HepG2 (cell line): ENCODE data around the gene VCPKMT. TPM values are rescaled to one million over a fixed set of nuclear protein-coding genes. Genes with fewer than 3 reads are reported as not detected.

Source experiments
- ARHGAP35 ChIP-seq: sonication (generic); formaldehyde crosslinking; IDR thresholded peaks from 2 replicates; pipeline ENCODE4 v1.9.0; 2022; ENCODE audit warnings: mild to moderate bottlenecking, inconsistent platforms, moderate library complexity, missing genetic modification reagents, borderline replicate concordance
- BCL6 ChIP-seq: IDR thresholded peaks from 2 replicates; pipeline ENCODE4 v1.6.1; 2016; ENCODE audit warnings: missing genetic modification reagents, missing compliant biosample characterization
- BRF2 ChIP-seq: sonication (generic); formaldehyde crosslinking; IDR thresholded peaks from 2 replicates; pipeline ENCODE4 v1.8.1; 2022; ENCODE audit warnings: mild to moderate bottlenecking, missing genetic modification reagents
- DRAP1 ChIP-seq: IDR thresholded peaks from 2 replicates; pipeline ENCODE4 v1.6.1; 2016; ENCODE audit warnings: missing genetic modification reagents, missing compliant biosample characterization
- ELF3 ChIP-seq: IDR thresholded peaks from 2 replicates; pipeline ENCODE4 v1.6.1; 2016; ENCODE audit warnings: missing genetic modification reagents, missing compliant biosample characterization
- GTF3A ChIP-seq: sonication (generic); formaldehyde crosslinking; conservative IDR thresholded peaks from 2 replicates; pipeline ENCODE4 v1.4.0; 2020; ENCODE audit warnings: mild to moderate bottlenecking, missing genetic modification reagents
- MTA3 ChIP-seq: sonication (generic); formaldehyde crosslinking; IDR thresholded peaks from 2 replicates; pipeline ENCODE4 v1.4.0; 2020; ENCODE audit warnings: missing genetic modification reagents
- MZF1 ChIP-seq: sonication (generic); formaldehyde crosslinking; IDR thresholded peaks from 2 replicates; pipeline ENCODE4 v1.8.1; 2023; ENCODE audit warnings: mild to moderate bottlenecking, missing genetic modification reagents, borderline replicate concordance
- NFE2L1 ChIP-seq: sonication (generic); formaldehyde crosslinking; IDR thresholded peaks from 2 replicates; pipeline ENCODE4 v1.4.0; 2020; ENCODE audit warnings: missing genetic modification reagents, mild to moderate bottlenecking, borderline replicate concordance
- POLR2G ChIP-seq: fragments of 200-400 bp; formaldehyde crosslinking; IDR thresholded peaks from 2 replicates; pipeline ENCODE4 v1.6.1; 2018; ENCODE audit warnings: mild to moderate bottlenecking, low read depth, low read length, moderate library complexity
- SOX5 ChIP-seq: IDR thresholded peaks from 2 replicates; pipeline ENCODE4 v1.6.1; 2016; ENCODE audit warnings: borderline replicate concordance
- TAF1 ChIP-seq: sonication (generic); formaldehyde crosslinking; IDR thresholded peaks from 2 replicates; pipeline ENCODE4 v1.4.0; 2020; ENCODE audit warnings: missing genetic modification reagents
- TCF7 ChIP-seq: sonication (generic); IDR thresholded peaks from 2 replicates; pipeline ENCODE4 v1.6.1; 2016; ENCODE audit warnings: antibody characterized with exemption, low read depth
- TERF1 ChIP-seq: sonication (generic); formaldehyde crosslinking; IDR thresholded peaks from 2 replicates; pipeline ENCODE4 v1.8.0; 2022; ENCODE audit warnings: mild to moderate bottlenecking, missing genetic modification reagents, moderate library complexity
- ZBTB20 ChIP-seq: sonication (generic); formaldehyde crosslinking; IDR thresholded peaks from 2 replicates; pipeline ENCODE4 v1.8.1; 2023; ENCODE audit warnings: missing genetic modification reagents, low read depth, mild to moderate bottlenecking, borderline replicate concordance
- ZEB1 ChIP-seq: IDR thresholded peaks from 2 replicates; pipeline ENCODE4 v1.6.1; 2012; ENCODE audit warnings: mild to moderate bottlenecking, low read depth, inconsistent platforms; ENCODE audit not compliant: insufficient replicate concordance
- ZFY ChIP-seq: sonication (generic); formaldehyde crosslinking; IDR thresholded peaks from 2 replicates; pipeline ENCODE4 v1.4.0; 2020; ENCODE audit warnings: missing genetic modification reagents
- ZKSCAN5 ChIP-seq: sonication (generic); formaldehyde crosslinking; IDR thresholded peaks from 2 replicates; pipeline ENCODE4 v1.5.1; 2020; ENCODE audit warnings: mild to moderate bottlenecking, missing genetic modification reagents
- ZNF207 ChIP-seq: fragments of 450-650 bp; IDR thresholded peaks from 2 replicates; pipeline ENCODE4 v1.6.1; 2016; ENCODE audit warnings: antibody characterized with exemption, borderline replicate concordance
- ZNF256 ChIP-seq: sonication (generic); formaldehyde crosslinking; conservative IDR thresholded peaks from 2 replicates; pipeline ENCODE4 v1.4.0; 2020; ENCODE audit warnings: missing genetic modification reagents
- ZNF430 ChIP-seq: sonication (generic); formaldehyde crosslinking; IDR thresholded peaks from 2 replicates; pipeline ENCODE4 v1.9.0; 2021; ENCODE audit warnings: mild to moderate bottlenecking, missing genetic modification reagents
- ZNF460 ChIP-seq: sonication (generic); formaldehyde crosslinking; IDR thresholded peaks from 2 replicates; pipeline ENCODE4 v1.5.1; 2020; ENCODE audit warnings: missing genetic modification reagents, mild to moderate bottlenecking, borderline replicate concordance
- ZNF549 ChIP-seq: sonication (generic); formaldehyde crosslinking; IDR thresholded peaks from 2 replicates; pipeline ENCODE4 v1.5.0; 2020; ENCODE audit warnings: missing genetic modification reagents
- ZNF605 ChIP-seq: sonication (generic); formaldehyde crosslinking; IDR thresholded peaks from 2 replicates; pipeline ENCODE4 v1.8.0; 2022; ENCODE audit warnings: mild to moderate bottlenecking, missing genetic modification reagents
- ZNF678 ChIP-seq: sonication (generic); formaldehyde crosslinking; IDR thresholded peaks from 2 replicates; pipeline ENCODE4 v1.4.0; 2020; ENCODE audit warnings: mild to moderate bottlenecking, missing genetic modification reagents
- ZNF709 ChIP-seq: sonication (generic); formaldehyde crosslinking; IDR thresholded peaks from 2 replicates; pipeline ENCODE4 v1.5.0; 2020; ENCODE audit warnings: mild to moderate bottlenecking, missing genetic modification reagents
- ZNF782 ChIP-seq: sonication (generic); formaldehyde crosslinking; IDR thresholded peaks from 2 replicates; pipeline ENCODE4 v1.4.0; 2020; ENCODE audit warnings: missing genetic modification reagents, mild to moderate bottlenecking, borderline replicate concordance
- ZNF788 ChIP-seq: sonication (generic); formaldehyde crosslinking; IDR thresholded peaks from 2 replicates; pipeline ENCODE4 v1.5.0; 2020; ENCODE audit warnings: mild to moderate bottlenecking, missing genetic modification reagents, borderline replicate concordance
- ZNF83 ChIP-seq: sonication (generic); formaldehyde crosslinking; IDR thresholded peaks from 2 replicates; pipeline ENCODE4 v1.4.0; 2020; ENCODE audit warnings: missing genetic modification reagents, mild to moderate bottlenecking, borderline replicate concordance
- ZNF839 ChIP-seq: sonication (generic); formaldehyde crosslinking; IDR thresholded peaks from 2 replicates; pipeline ENCODE4 v1.4.0; 2020; ENCODE audit warnings: missing genetic modification reagents, mild to moderate bottlenecking, borderline replicate concordance
- polyA plus RNA-seq, 8 experiments: library from polyadenylated mRNA; depleted of rRNA in 3 of 8; stranded (reverse) in 7 of 8; unstranded in 1 of 8; fragments of >200 nt; fragmentation: Illumina TruSeq in 4 of 8; extraction: Trizol in 4 of 8; gene quantifications; 2 replicates each; pipeline versions ENCODE4 v1.2.1 to v1.2.3, GENCODE V29; 2011 to 2016; ENCODE audit warnings: low read depth in 4 of 8, missing spikeins in 1 of 8, mixed read lengths in 1 of 8; ENCODE audit not compliant: insufficient read depth in 1 of 8
- total RNA-seq, 5 experiments: library from RNA; depleted of rRNA; stranded (reverse); fragments of >200 nt; fragmentation: Illumina TruSeq; extraction: Trizol; gene quantifications; 2 replicates each; pipeline ENCODE4 v1.2.3, GENCODE V29; 2016; ENCODE audit warnings: low read depth in 1 of 5

The VCPKMT gene
- total and polyA plus RNA-seq, 2 of the 13 experiments (the other 11 are each of a cell fraction or from before 2014, with no cell fraction given) = 3.9 to 5.4 TPM

- no peak for TF ChIP-seq ZNF678 (CRISPR knock-in tag)
- no peak for TF ChIP-seq TCF7
- peak; percentile 42; the same call in 1 of the 2 replicates for TF ChIP-seq TAF1 (CRISPR knock-in tag)
- TF ChIP-seq ARHGAP35 = no peak
- TF ChIP-seq MTA3 (CRISPR knock-in tag) = no peak
- no peak for TF ChIP-seq ZNF430 (CRISPR knock-in tag)
- TF ChIP-seq GTF3A (CRISPR knock-in tag) = no peak
- TF ChIP-seq ZFY (CRISPR knock-in tag) = peak; percentile 69
- TF ChIP-seq ZNF549 = no peak
- no peak for TF ChIP-seq BRF2 (CRISPR knock-in tag)
- TF ChIP-seq ZNF709 (CRISPR knock-in tag) = no peak
- 0 out of 2 replicates have a peak, but pooled peaks have one; percentile 49 for TF ChIP-seq ZBTB20 (CRISPR knock-in tag)
- no peak for TF ChIP-seq ZNF207
- TF ChIP-seq ZNF605 (CRISPR knock-in tag) = no peak
- TF ChIP-seq TERF1 (CRISPR knock-in tag) = no peak
- no peak for TF ChIP-seq ELF3 (CRISPR knock-in tag)
- TF ChIP-seq ZKSCAN5 (CRISPR knock-in tag) = no peak
- 0 out of 2 replicates have a peak, but pooled peaks have one; percentile 49 for TF ChIP-seq MZF1 (CRISPR knock-in tag)
- TF ChIP-seq ZNF460 = no peak
- no peak for TF ChIP-seq ZEB1
- TF ChIP-seq ZNF839 (CRISPR knock-in tag) = no peak
- TF ChIP-seq ZNF83 = no peak
- TF ChIP-seq DRAP1 (CRISPR knock-in tag) = peak; percentile 46
- TF ChIP-seq ZNF788 (CRISPR knock-in tag) = 0 out of 2 replicates have a peak, but pooled peaks have one; percentile 24
- TF ChIP-seq ZNF256 (CRISPR knock-in tag) = no peak
- 0 out of 2 replicates have a peak, but pooled peaks have one; percentile 7 for TF ChIP-seq SOX5 (CRISPR knock-in tag)
- peak; percentile 54; the same call in 1 of the 2 replicates for TF ChIP-seq POLR2G
- 0 out of 2 replicates have a peak, but pooled peaks have one; percentile 41 for TF ChIP-seq ZNF782 (CRISPR knock-in tag)
- 0 out of 2 replicates have a peak, but pooled peaks have one; percentile 9 for TF ChIP-seq BCL6 (CRISPR knock-in tag)
- no peak for TF ChIP-seq NFE2L1 (CRISPR knock-in tag)
These were observed 56.4 kb downstream of the VCPKMT start (continued) for GRCh38 chr14:50059763-50060616.
